UCSD-AML1 (cell line): ENCODE measurements around the gene RNF126.

ENCODE experiments used
- DNase-seq: peaks from one replicate; lab custom pipeline; 2025; ENCODE audit not compliant: unreplicated experiment; lab: John Stamatoyannopoulos, UW

RNF126 gene

DNA sequence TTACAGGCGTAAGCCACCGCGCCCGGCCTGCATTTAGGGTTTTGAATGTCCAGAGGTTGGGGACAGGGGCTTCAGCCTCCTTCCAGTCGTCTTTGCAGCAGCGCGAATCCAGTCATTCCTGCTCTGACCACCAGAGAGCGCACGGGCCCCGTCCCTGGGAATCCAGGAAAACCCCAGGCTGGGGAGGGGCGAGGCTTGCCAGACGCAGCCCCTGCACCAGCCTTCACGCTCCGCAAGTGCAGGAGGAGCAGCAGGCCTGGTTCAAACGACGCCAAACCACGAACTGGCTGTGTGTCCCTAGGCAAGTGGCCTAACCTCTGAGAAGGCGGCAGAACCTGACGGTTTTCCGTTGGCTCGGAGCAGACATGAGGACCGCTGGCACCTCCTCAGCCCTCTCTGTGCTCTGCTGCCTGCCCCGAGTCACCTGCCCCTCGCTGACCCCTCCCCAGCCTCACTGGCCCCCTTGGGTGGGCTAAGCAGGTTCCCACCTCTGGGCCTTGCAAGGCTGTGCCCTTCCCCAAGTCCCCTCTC, 2.0 kb upstream of the RNF126 start:
- peak; percentile 85 for DNase-seq

- no peak for DNase-seq
Measured at GRCh38 chr19:663682-664117, 686 bp upstream of the RNF126 start.

DNA sequence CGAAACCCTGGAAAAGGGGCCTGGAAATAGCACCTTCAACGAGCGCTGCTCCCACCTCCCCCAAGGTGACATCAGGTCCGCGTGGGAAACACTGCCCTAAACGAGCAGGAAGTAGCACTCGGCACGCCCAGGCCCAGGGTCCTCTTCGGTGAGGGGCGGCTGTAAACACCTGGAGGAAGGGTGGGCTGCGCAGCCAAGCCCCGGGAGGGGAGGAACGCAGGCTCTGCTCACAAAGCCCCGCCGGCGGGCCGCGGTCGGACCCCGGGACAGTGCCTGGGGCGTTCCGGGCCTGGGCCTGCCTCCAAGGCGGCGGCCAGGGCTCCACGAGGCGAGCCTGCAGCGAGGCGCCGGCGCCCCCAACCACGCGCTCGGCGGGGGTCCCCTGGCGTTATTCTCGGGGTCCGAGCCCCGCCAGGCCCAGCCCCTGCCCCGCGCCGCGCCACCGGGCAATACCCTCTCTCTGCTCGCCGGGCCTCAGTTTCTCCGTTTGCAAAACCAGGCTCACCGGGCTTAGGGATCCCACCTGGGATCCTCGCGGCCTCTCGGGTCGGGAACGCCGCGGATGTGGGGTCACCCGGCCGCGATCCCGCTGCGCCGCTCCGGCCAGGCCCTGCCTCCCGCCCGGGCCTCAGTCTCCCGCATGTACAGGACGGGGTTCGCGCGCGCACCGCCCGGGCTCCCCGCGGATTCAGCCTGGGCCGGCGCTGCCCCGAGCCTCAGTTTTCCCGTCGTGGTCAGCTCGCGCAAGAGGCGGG, 630 bp downstream of the RNF126 start:
- peak; percentile 51 for DNase-seq

DNA sequence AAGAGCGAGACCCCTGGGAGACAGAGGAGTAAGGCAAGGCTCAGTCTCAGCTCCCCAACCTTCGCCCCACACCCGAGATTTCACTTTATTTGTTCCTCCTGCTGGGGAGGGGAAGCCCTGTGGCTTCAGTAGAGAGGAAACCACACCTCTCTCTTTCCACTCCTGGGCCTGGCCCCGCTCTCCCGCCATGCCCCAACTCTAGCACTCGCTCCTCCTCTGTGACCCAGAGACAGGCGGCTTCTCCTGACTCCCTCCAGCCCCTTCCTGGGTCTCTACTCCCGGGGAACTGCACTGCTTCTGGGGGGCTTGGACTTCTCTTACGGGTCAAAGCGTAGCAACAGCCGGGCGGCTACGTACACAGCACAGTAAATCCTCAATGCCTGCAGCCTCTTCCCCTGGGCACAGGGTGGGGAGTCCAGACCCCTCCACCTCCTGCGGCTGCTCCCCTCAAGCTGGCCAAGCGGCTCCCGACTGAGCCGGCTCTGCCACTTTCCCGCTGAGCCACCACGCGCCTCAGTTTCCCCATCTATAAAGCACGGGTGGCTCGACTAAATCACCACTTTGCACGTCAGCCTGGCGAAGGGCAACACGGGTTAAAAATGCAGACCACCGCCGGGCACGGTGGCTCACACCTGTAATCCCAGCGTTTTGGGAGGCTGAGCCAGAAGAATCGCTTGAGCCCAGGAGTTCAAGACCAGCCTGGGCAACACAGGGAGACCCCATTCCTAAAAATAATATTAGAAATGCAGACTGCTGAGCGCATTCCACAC, 1.4 kb downstream of the RNF126 start:
- DNase-seq: peak; percentile 50

DNA sequence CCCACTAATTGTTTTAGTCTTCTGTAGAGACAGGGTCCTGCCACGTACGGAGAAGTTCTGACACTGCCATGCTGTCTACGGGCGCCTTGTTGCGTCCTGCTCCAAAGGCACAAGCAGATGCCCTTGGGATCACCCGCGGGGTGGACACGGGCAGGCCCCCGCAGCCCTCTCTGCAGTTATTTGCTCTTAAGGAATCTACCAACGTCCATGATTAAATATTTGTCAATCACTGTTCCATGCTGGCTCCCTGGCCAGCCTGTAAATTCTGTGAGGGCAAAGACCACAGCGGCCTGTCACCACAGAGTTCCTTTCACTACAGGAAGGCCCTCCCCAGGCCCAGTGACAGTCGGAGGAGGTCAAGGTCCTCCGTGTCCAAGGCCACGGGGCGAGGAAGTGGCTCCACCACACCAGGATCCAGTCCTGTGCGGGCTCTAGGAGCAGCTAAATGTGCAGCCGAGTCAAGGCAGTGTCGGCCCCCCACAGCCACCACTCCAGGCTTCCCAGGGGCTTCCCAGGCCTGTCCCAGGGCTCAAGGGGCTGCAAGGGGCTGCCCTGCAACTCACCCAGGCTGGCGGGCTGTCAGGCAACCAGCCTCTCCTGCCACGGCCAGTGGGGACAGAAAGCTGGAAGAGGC, 2.1 kb downstream of the RNF126 start:
- DNase-seq: no peak

DNA sequence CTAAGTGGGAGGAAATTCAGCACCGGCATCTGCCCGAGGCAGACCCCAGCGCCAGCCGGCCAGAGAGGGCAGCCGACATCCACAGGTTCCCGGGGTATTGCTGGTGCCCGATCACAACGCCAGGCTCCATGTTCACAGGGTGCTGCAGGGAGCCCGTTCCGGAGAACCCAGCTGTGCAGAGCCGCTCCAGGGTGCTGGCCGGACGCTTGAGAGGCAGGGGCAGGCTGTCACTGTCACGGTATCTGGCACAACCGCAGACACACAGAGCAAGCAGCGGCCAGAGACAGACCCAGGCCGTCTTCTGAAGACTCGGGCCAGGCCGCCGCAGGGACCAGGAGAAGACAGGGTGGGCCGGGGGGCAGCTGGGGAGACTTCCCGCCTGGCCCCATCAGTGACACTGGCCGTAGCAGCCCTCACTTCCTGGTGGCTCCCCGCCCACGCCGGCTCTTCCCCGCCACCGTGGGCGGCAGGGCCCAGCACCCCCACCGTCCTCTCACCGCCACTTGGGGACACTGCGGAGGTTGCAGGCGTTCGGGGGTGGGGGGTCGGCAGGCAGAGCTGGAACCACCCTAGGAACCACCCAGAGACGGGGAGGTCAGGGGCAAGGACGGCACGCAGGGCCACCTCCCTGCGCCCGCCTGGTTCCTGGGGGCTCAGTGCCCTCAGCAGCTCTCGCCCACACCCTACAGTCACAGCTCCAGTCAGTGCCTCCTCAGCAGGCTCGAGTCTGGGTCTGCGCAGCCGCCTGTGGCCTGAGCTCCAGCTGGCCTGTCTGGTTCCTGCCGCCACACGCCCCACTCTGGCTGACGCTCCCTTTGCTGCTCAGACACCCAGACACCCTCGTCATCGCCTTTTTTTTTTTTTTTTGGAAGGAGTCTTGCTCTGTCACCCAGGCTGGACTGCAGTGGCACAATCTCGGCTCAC, 3.8 kb downstream of the RNF126 start:
- no peak for DNase-seq

DNA sequence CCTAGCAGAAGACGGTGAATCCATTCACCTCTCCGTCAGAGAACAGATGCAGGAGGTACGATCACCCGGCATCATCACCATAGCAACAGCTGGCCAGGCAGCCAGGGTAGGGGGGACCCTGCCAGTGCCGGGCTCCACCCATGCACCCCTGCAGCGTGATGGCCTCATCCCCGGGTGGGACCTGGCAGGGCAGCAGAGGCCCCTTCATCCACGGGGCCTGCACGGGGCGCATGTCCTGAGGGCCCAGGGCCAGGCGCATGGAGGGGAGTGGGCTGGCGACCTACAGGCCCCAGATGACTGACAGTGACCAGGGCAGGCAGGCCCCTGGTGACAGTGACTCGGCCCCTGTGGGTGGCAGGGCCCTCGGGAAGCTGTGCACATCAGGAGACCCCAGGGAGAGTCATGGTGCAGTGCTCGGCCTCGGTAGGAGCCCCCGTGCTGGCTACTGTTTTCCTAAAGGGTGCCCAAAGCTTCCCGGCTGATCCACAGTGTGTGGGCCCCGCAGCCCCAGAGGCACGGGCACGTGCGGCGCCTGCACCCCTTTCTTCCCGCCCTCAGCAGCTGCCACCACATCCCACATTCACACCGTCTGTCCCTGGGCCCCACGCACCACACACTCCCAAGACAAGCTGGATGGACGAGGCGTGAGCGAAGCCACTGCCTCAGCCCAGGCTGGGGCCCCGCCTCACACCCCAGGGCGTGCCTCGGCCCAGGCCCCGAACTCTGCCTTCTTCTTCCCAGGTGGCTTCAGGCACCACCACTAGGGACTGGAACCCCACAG, 4.8 kb downstream of the RNF126 start:
- DNase-seq: no peak

DNA sequence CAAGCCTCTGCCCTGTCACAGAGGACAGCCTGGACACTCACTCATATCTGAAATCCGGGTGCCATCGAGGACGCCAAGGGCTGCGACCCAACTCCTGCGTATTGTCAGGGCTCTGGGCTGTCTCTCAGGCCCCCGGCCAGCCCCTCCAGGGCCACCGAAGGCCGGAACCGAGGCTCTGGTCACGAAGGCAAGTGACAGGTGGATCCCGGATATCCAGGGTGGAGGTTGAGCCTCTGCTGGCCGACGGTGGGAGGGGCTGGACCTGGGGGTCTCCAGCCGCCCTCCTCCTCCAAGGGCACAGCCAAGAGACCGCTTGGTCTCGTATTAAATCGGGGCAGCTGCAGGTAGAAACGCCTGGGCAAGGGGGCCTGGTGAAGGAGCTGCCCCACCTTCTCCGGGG, 5.4 kb downstream of the RNF126 start:
- no peak for DNase-seq

DNA sequence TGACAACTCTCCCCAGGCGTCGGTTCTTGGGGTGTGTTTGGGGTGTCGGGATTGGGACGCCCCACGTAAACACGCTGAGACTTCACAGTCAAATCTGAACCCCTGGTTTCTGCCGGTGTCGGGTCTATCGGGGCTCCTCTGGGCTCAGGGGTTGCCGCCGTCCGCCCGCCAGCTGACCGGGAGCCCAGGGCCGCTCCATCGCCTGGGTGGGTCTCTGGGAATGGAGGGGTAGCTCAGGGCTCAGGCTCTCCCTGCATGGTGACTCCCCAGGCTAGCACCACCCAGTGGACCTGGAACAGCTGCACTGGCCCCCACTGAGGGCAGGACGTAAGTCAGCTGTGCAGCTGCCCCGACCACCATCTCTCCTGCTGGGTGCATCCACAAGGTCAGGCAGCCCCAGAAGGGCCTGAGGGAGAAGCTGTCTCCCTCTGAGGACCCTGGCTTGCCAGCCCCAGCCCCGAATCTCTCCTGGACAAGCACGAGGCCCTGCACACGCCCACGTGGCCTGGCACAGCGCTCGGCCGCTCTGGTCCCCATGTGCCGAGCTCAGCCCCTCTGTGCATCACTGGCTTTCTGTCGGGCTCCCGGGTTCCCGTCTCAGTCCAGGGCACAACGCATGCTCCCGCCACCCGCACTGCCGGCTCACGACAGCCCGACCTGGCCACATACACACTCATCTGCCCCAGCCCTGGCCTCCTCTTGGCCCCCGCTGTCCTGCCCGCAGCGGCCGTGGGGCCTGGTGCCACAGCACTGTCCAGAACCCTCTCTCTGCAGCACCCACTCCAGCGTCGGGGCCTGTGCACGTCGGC, 6.1 kb downstream of the RNF126 start:
- no peak for DNase-seq

GRCh38 chr19:655691-656090, 7.3 kb downstream of the RNF126 start:
- DNase-seq: no peak

GRCh38 chr19:653425-653824, 9.6 kb downstream of the RNF126 start:
- DNase-seq: no peak

DNA sequence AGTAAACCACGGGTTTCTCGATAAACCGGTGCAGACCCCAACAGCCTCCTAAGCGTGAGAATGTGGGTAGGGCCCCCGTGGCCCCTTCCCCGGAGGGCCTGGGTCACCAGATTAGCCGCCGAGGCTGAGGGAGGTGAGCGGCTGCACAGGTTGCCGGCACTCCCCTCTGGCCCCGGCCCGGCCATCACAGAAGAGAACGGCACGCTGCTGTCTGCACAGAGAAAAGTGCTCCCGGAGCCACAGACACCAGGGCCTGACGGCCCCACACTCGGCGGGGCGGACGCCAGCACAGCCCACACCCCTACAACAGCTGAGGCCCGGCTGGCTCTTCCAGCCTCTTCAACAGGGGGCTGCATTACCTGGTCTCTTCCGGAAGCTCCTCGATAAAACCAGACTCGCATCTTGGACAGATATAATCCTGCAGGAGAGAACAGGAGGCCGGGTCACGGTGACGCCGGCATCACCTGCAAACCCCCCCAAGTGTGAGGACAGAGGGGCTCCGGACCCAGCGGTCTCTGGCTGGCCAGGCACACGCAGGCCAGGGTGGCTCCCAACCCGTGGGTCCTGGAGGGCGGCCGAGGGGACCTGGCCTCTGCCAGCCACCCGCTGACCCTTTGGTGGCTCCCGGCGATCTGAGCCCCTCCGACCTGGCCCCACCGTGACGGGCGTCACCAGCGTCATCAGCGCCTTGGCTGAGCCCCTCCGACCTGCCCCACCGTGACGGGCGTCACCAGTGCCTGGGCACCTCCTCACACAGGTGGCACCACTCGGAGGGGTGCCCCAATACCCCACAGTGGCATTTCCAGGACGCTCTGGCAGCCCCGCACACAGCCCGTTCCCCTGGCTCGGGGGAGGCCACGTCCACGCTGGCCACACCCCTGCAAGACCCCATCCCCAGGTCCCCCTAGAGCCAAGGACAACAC, 10.3 kb downstream of the RNF126 start:
- no peak for DNase-seq

DNA sequence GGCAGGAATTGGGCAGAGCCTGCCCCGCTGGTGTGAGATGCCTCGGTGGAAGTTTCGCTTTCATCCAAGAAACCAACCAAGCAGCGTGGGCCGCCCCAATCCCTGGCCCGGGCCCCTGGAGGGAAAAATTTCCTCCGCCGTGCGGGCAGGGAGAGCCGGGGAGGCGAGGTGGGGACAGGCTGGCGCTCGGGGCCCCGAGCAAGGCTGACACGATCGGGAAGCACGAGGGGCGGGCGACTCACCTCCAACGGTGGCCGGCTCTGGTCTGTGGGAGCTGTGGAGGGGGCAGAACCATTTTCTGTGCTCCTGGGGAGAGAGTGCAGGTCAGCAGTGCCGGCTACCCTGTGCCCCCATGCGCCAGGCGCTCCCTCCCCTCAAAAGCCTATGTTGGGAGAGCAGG, 11.0 kb downstream of the RNF126 start:
- no peak for DNase-seq

DNA sequence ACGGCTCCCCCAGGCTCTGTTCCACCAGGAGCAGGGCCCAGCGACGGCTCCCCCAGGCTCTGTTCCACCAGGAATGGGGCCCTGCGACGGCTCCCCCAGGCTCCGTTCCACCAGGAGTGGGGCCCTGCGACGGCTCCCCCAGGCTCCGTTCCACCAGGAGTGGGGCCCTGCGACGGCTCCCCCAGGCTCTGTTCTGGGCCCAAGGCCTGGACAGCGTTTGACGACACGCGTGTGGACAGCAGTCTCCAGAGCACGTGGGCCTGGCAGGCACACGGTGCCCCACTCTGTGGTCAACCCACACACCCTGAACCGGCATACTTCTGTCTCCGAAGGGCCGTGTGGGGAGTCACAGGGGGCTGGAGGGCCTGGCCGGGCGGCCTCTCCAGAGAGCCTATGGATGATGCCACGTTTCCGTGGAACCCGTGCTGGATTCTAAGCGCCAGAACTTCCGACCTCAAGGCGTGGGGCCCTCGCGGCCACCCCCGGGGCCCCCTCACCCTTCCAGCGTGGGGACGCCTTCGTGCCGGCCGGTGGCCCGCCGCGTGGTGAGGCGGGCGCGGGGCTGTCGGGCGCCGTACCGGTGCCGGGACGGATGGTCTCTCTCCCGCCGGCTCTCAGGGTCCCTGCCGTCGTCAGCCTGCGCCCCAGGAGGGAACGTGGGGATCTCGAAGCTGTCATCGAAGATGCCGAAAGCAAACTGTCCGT, 11.7 kb downstream of the RNF126 start:
- DNase-seq: no peak

DNA sequence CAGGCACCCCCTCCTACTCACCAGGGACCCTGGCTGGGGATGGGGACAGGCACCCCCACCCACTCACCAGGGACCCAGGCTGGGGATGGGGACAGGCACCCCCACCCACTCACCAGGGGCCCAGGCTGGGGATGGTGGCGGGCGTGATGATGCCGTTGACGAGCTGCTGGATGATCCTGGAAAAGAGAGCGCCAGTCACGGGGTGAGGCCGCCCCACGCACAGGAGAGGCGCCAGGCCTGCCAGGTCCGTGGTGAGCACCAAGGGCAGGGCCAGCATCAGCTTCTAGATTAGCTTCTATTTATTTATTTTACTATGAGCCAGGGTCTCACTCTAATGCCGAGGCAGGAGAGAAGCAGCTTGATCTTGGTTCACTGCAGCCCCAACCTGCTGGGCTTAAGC, 12.9 kb downstream of the RNF126 start:
- DNase-seq: no peak

GRCh38 chr19:648904-649801, 13.9 kb downstream of the RNF126 start:
- DNase-seq: no peak
